T follicular helper cell (primary cell): ENCODE results near the gene EDDM13.
"Not testable (repeated sequence)": the region's sequence is repeated elsewhere in the genome, so short reads cannot be mapped to it uniquely, and the experiment has no call there.

ENCODE experiments used
- DNase-seq: peaks from one replicate; pipeline ENCODE4 v3.0.0-alpha.2; 2020; ENCODE audit warnings: low read depth
- total RNA-seq, 2 experiments: gene quantifications; one replicate each; lab custom pipeline; 2026; lab: John Stamatoyannopoulos, UW

The EDDM13 gene, protein sequence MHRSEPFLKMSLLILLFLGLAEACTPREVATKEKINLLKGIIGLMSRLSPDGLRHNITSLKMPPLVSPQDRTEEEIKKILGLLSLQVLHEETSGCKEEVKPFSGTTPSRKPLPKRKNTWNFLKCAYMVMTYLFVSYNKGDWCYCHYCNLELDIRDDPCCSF
- 0.06 to 0.22 reads per million in 2 experiments for total RNA-seq

DNA sequence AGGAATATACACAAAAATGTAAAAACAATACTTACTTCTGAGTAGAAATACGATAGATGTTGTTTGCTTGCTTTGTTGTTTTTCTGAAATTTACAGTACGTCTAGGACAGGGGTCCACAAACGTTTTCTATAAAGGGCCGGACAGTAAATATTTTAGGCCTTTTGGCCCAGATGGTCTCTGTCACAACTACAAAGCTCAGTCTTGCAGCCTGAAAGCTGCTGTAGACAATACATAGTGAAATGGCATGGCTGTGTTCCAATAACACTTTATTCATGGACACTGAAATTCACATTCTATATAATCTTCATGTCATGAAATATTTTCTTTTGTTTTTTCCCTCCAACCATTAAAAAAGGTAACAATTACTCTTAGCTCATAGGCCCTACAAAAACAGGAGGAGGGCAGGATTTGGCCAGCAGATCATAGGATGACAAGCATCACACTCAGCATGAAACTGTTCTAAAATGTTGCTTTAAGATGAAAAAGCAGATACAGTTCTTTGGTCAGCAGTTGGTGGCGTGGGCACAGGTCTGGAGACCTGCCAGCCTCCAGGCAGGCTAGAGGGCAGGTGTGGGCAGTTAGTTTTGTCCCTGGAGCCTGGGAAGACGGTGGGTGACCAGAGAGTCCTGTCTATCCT, at the start of gene EDDM13:
Gene EDDM13, plus strand, starts transcription at position 588 of the 638 bp plus-strand sequence. CDS start 87 bp downstream, outside the sequence.
- DNase-seq = no peak

DNA sequence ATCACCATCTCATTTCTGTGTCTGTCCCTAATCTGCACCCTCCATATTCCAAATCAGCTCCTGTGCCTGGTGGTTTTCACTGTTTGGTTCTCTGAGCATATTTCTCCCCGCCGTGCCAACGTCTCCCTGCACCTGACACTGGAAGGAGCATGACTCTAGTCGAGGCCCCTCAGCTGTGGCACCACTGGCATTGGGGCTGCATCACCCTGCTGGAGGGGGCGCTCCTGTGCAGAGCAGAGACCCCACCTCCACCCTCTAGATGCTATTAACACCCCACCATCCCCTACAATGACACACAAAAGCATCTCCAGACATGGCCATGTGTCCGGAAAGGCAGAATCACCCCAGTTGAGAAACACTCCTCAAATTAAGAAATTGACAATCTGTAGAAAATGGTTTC, 49.6 kb upstream of the EDDM13 start:
- DNase-seq = no peak

- DNase-seq = no peak
Observed at GRCh38 chr19:56223481-56223880, 49.1 kb upstream of the EDDM13 start.

DNA sequence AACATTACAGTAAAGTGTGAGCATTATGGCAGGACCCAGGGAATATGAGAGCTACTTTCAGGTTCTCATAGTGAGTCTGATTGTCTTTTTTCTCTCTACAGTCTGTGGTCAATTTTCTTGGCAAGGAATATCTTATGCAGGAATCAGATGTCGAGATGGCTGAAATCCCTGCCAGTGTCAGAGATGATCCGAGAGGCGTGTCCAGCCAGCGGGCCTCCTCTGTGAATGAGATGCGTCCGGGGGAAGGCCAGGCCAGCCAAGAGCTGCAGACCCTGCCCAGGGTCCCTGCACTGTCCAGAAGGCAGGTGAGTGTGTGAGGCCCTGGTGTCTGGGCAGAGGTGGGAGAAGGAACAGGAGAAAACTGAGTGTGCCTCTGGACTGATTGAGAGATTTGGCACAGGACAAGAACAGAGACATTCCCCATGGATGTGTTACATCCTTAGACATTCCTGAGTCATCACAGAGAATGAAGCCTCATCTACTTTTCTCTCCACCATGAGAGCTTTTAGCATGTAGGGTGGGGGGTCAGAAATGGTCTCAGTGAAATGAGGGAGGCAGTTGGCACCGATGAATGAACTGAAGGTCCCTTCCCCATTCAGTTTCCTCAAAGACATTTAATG, 27.3 kb upstream of the EDDM13 start:
- DNase-seq = no peak

DNA sequence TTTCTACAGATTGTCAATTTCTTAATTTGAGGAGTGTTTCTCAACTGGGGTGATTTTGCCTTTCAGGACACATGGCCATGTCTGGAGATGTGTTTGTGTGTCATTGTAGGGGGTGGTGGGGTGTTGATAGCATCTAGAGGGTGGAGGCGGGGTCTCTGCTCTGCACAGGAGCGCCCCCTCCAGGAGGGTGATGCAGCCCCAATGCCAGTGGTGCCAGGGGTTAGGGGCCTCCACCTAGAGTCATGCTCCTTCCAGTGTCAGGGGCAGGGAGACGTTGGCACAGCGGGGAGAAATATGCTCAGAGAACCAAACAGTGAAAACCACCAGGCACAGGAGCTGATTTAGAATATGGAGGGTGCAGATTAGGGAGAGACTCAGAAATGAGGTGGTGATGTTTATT, 26.8 kb upstream of the EDDM13 start:
- not testable (repeated sequence) for DNase-seq

DNA sequence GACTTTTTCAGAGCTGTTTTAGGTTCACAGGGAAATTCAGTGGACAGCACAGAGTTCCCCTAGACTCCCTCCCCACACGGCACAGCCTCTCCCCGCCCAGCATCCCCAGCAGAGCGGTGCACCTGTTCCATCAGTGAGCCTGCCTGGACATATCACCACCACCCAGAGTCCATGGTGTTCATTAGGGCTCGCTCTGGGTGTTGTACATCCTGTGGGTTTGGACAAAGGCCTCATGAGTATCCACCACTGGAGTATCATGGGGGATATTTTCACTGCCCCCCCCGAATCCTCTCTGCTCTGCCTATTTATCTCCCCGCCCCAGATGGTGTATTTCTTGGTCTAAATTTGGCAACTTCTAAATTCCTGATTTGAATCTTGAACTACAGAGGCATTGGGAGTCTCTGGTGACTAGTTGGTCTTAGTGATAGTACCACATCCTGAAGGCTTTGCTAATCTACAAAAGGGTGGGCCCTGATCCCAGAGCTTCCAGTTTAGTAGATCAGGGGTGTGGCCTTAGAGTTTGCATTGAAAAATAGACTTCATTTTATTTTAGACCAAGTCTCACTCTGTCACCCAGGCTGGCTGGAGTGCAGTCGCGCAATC, 23.7 kb upstream of the EDDM13 start:
- not testable (repeated sequence) for DNase-seq

GRCh38 chr19:56252699-56253422, 19.7 kb upstream of the EDDM13 start:
- DNase-seq = peak; percentile 48

GRCh38 chr19:56253737-56254136, 18.8 kb upstream of the EDDM13 start:
- no peak for DNase-seq

DNA sequence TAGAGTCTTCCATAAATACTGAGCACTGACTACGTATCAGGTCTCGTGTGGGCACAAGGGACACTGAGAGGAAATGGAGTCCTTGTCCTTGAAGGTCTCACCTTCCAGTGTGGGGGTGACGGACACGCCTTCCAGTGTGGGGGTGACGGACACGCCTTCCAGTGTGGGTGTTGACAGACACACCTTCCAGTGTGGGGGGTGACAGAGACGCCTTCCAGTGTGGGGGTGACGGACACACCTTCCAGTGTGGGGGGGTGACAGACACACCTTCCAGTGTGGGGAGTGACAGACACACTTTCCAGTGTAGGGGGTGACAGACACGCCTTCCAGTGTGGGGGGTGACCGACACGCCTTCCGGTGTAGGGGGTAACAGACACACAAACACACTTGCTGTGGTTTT, 14.3 kb upstream of the EDDM13 start:
- no peak for DNase-seq

DNA sequence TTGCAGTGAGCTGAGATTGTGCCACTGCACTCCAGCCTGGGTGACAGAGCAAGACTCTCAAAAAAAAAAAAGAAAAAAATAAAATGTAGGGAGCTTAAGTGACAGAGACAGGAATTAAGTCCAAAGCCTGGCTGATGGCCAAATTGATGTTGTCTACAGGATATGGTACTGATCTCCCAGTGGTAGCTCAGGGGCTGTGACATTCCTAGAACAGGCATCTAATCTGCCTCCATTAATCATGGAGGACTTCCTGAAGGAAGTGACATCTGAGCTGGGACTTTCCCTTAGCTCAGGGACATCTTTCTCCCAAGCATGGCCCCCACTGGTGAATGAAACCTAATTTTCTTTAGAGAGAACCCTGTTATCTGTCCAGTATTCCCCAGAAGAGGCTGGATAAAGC, 11.4 kb upstream of the EDDM13 start:
- no peak for DNase-seq

- DNase-seq = not testable (repeated sequence)
Observed at GRCh38 chr19:56261932-56262331, 10.6 kb upstream of the EDDM13 start.

GRCh38 chr19:56263319-56263718, 9.2 kb upstream of the EDDM13 start:
- DNase-seq = no peak

DNA sequence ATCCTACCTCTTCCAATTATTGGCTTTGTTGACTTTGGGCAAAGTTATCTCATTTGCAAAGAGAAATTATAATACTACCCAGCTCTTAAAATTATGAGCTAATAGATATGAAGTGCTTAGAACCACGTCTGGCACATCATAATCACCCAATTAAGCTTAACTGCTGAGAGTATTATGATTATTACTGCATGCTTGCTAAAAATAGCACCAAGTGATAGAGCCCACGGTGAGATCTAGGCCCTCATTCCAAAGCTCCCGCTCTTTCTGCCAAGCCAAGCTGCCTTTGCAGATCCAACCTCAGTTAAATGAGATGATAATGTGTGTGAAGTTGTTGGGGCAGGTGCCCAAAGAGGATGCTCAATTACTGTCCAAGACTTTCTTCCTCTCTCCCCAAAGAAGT, 6.5 kb upstream of the EDDM13 start:
- DNase-seq = no peak

GRCh38 chr19:56269348-56269747, 3.2 kb upstream of the EDDM13 start:
- DNase-seq = no peak

GRCh38 chr19:56270676-56271075, 1.9 kb upstream of the EDDM13 start:
- DNase-seq = no peak

GRCh38 chr19:56271151-56271550, 1.4 kb upstream of the EDDM13 start:
- DNase-seq = no peak

DNA sequence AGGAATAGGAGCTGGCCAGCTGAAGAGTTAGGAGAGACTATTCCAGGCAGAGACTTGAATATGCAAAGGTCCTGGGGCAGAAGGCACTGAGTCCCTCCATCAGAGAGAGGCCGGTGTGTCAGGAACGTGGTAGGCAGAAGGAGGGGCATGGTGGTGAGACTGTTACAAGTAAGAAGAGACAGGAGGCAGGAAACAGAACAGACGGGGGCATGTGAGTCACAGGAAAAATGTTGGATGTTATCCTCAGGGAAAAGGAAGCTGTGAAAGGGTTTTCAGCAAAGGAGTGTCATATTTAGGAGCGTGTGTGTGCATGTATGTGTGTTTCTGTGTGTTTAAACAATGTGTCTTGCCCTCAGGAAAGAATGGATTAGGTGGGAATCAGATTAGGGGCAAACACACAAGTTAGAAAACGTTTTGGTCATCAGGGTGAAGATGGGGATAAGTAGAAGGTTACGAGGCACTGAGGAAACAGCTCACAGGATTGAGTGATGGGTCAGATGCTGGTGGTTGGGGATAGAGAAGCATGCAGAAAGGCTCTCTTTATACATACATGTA, 1.1 kb downstream of the EDDM13 start:
- DNase-seq = no peak

DNA sequence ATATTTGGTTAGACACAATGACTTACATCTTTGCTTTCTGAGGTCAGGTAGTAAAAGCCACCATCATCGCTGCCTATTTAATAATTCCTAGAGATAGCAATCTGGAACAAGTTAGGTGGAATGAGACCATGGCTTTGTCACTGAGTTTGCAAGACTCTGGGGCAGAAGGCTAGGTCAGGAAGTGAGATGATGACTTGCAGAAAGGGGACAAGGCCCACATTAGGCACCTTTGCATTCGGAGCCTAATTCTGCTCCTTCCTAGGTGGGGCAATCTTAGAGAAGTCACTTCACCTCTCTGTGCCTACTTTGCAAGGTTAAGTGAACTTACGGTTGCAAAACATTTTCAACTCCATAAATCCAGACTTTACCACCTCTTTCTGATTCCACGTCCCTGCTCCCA, 10.3 kb downstream of the EDDM13 start:
- no peak for DNase-seq

- DNase-seq = no peak
Observed at GRCh38 chr19:56284746-56285145, 12.2 kb downstream of the EDDM13 start.

DNA sequence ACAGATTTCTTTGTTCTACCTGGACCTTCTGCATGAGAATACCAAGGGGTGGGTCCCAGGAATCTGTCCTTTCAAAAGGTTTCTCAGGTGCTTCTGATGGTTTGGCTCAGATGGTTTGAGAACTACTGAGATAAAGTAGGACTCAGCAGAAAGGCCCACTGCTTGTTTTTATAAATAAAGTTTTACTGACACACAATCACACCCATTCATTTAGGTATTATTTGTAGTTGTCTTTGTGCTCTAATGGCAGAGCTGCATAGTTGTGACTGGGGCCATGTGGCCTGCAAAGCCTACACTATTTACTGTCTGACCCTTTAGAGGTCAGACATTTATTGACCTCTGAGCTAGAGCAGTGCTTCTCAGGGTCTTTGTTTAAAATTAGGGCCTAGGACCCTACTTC, 17.6 kb downstream of the EDDM13 start:
- DNase-seq = no peak

- no peak for DNase-seq
Observed at GRCh38 chr19:56291867-56292266, 19.3 kb downstream of the EDDM13 start.

- DNase-seq = no peak
Observed at GRCh38 chr19:56294549-56294948, 22.0 kb downstream of the EDDM13 start.
